ENCODE data around the gene SLC15A2. TPM values are rescaled to one million over a fixed set of nuclear protein-coding genes. Genes with fewer than 3 reads are reported as not detected.

The SLC15A2 gene
- total RNA-seq, 3 donors from 2014 or later (not counting 1 experiment from before 2014, with no cell fraction given) = 0.78 to 4.4 (median 2.2) TPM

DNA sequence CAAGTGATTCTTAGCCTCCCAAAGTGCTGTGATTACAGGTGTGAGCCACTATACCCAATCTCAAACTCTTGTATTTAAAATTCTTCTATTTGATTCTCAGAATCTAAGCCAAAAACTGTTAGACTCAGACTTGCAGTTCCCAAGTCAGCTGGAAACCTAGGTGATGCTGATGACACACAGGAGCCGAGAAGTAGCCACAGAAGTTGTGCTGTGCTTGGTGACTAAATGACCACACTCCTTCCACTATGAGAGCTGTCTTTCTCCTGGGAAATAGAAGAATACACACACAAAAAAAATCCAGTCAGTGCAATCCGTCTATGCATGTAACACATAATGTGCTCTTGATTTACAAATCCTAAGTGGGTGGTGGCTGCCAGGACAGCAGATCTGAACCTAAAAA lies 93.9 kb downstream of the SLC15A2 start:
- Histone ChIP-seq H3K9me3 (ENCODE audit: control insufficient read depth, insufficient read depth, low read length) (no peaks in the 10 kb centered on the region), H3K27me3 (ENCODE audit: control insufficient read depth, insufficient read depth, low read length) (peaks cover 7% of the 10 kb centered on the region), H3K4me3 (ENCODE audit: low read length) (no peak overlapping the region), H3K36me3 (ENCODE audit: control insufficient read depth, insufficient read depth, low read length) (no peaks in the 10 kb centered on the region), H3K4me1 (ENCODE audit: control insufficient read depth, insufficient read depth, low read length) (peaks cover 6% of the 10 kb centered on the region), H3K27ac (ENCODE audit: low read length) (no peak overlapping the region)
- Mint-ChIP-seq H3K27me3 (ENCODE audit: low read depth in 2 of 2) (peaks cover 10 to 30% of the 10 kb centered on the region in 2 donors), H3K4me1 (no peaks in the 10 kb centered on the region), H3K4me3 (no peak overlapping the region), H3K9me3 (peaks cover 5 to 12% of the 10 kb centered on the region in 2 donors), H3K36me3 (peaks cover 15% of the 10 kb centered on the region), H3K27ac (no peak overlapping the region)
- TF ChIP-seq, protein P1, sequence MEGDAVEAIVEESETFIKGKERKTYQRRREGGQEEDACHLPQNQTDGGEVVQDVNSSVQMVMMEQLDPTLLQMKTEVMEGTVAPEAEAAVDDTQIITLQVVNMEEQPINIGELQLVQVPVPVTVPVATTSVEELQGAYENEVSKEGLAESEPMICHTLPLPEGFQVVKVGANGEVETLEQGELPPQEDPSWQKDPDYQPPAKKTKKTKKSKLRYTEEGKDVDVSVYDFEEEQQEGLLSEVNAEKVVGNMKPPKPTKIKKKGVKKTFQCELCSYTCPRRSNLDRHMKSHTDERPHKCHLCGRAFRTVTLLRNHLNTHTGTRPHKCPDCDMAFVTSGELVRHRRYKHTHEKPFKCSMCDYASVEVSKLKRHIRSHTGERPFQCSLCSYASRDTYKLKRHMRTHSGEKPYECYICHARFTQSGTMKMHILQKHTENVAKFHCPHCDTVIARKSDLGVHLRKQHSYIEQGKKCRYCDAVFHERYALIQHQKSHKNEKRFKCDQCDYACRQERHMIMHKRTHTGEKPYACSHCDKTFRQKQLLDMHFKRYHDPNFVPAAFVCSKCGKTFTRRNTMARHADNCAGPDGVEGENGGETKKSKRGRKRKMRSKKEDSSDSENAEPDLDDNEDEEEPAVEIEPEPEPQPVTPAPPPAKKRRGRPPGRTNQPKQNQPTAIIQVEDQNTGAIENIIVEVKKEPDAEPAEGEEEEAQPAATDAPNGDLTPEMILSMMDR (IDR thresholded peaks at IDR 0.05) = no peak
- DNase-seq (no peak), ATAC-seq (no peak)
- 72% methylated on average over 2 of the region's 2 CpGs for whole genome bisulfite sequencing (ENCODE audit: insufficient coverage)
- intact Hi-C loops (cut with micrococcal nuclease) = no loop called here

DNA sequence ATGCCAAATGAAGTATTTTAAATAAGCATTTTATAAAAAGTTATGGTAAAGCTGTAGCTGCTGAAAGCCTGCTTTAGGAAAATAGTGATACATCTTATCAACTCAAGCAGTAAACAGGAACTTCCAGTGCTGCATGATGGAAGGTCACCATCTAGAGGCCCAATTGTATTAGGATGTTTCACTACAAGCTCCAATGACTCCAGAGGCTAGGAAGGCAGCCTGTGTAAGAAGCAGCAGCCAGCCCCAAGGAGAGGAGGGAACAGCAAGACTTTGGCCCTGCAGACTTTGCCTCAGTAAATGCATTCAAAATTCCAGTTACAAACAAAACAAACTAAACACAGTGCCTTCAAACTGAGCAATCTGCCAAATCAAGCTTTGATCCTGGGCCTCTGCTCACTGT lies 95.7 kb downstream of the SLC15A2 start:
- Mint-ChIP-seq H3K4me3 (no peak overlapping the region), H3K27me3 (ENCODE audit: low read depth in 2 of 2) (peaks cover 5 to 29% of the 10 kb centered on the region in 2 donors), H3K9me3 (peaks cover 0 to 3% of the 10 kb centered on the region in 2 donors), H3K36me3 (peaks cover 7% of the 10 kb centered on the region), H3K4me1 (peaks cover 0 to 5% of the 10 kb centered on the region in 2 donors), H3K27ac (no peak overlapping the region)
- TF ChIP-seq, protein P1 (IDR thresholded peaks at IDR 0.05) = no peak
- Histone ChIP-seq H3K27me3 (ENCODE audit: control insufficient read depth, insufficient read depth, low read length) (peaks cover 3% of the 10 kb centered on the region), H3K9me3 (ENCODE audit: control insufficient read depth, insufficient read depth, low read length) (no peaks in the 10 kb centered on the region), H3K4me3 (ENCODE audit: low read length) (no peak overlapping the region), H3K27ac (ENCODE audit: low read length) (no peak overlapping the region), H3K4me1 (ENCODE audit: control insufficient read depth, insufficient read depth, low read length) (peaks cover 16% of the 10 kb centered on the region), H3K36me3 (ENCODE audit: control insufficient read depth, insufficient read depth, low read length) (no peaks in the 10 kb centered on the region)
- no peak for ATAC-seq
- intact Hi-C loops (cut with micrococcal nuclease) = loop anchor here (10.0 kb wide), 1 partner anchor 445 kb away; the partner anchor contains the start of gene POLQ
- DNase-seq = no peak

DNA sequence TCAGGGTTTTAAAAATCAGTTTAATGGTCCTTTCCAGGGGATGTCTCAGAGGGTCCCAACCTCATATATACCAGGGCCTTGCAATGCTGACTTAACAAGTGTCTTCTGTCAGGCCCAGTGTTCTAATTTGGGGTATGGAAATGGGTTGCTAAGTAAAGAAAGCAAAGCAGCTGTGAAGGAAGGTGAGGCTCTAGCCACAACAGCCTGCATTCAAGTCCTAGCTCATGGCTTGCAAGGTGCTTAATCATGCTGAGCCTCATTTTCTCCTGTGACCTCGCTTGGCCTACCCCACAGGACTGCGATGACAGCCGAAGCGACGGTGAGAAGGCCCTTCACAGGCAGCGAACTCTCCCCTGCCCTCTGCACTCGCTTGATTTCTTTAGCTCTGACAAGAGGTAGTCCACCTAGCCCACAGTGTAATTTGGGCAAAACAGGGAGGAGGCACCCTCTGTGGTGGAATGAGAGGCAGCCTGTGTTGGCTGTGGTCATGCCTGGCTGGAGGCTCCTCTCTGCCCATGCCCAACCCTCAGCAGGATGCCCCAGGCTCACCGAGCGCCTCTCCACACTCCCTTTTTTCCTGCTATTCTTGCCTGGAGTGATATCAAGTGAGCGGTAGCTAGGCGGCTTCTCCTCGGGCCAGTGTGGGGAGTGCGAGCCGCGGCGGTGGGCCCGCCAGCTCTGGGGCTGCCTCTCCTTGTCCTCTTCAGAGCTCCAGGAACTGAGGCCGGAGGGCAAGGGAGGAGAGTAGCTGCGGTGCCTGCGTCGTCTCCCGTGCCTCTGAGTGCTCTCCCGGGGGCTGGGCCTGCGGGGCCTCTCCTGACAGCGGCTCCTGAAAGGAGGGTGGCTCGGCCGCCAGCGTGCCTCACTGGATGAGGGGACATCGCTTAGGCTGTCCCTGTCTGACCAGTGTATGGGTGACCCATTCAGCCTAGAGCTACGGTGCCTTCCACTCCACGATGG lies 98.7 kb downstream of the SLC15A2 start:
- Histone ChIP-seq H3K36me3 (ENCODE audit: control insufficient read depth, insufficient read depth, low read length) (no peaks in the 10 kb centered on the region), H3K27ac (ENCODE audit: low read length) (peak overlapping the region; percentile 4), H3K9me3 (ENCODE audit: control insufficient read depth, insufficient read depth, low read length) (no peaks in the 10 kb centered on the region), H3K4me3 (ENCODE audit: low read length) (no peak overlapping the region), H3K4me1 (ENCODE audit: control insufficient read depth, insufficient read depth, low read length) (peaks cover 33% of the 10 kb centered on the region), H3K27me3 (ENCODE audit: control insufficient read depth, insufficient read depth, low read length) (no peaks in the 10 kb centered on the region)
- no peak for DNase-seq
- WGBS (ENCODE audit: insufficient coverage) = 87% methylated on average over 31 of the region's 31 CpGs
- peaks cover 0 to 16% of the 10 kb centered on the region in 2 donors for H3K4me1 Mint-ChIP-seq
- intact Hi-C loops (cut with micrococcal nuclease) = loop anchor here (10.0 kb wide), 1 partner anchor 448 kb away; the partner anchor contains the start of gene POLQ
- H3K27me3 Mint-ChIP-seq (ENCODE audit: low read depth in 2 of 2) = peaks cover 5 to 15% of the 10 kb centered on the region in 2 donors
- ATAC-seq = no peak
- no peak overlapping the region for H3K4me3 Mint-ChIP-seq
- H3K9me3 Mint-ChIP-seq = no peaks in the 10 kb centered on the region
- TF ChIP-seq, protein P1 (IDR thresholded peaks at IDR 0.05) = no peak
- no peaks in the 10 kb centered on the region for H3K36me3 Mint-ChIP-seq
- no peak overlapping the region for H3K27ac Mint-ChIP-seq

Other genes starting within 250 kb of the SLC15A2 start
- 100 to 1,000 TPM; 331 to 356 (median 336) TPM for gene HCLS1, start 233.5 kb upstream of the SLC15A2 start, total RNA-seq
- gene GOLGB1, start 144.7 kb upstream of the SLC15A2 start, total RNA-seq = 10 to 100 TPM; 55.4 to 67.2 (median 61.1) TPM
- 10 to 100 TPM; 42.6 to 44.3 (median 42.6) TPM for gene IQCB1, start 59.3 kb upstream of the SLC15A2 start, total RNA-seq
- 1 to 10 TPM; 5.1 to 7.4 (median 5.4) TPM for gene EAF2, start 59.2 kb upstream of the SLC15A2 start, total RNA-seq
- gene ILDR1, start 127.8 kb downstream of the SLC15A2 start, total RNA-seq = under 1 TPM in 1 of 3 donors, not detected in 2; 0.28 TPM
- gene CD86, start 161.0 kb downstream of the SLC15A2 start, total RNA-seq = 1 to 10 TPM; 2.1 to 6.9 (median 4.7) TPM